PC-3 (cell line): ENCODE data around the gene ENOSF1. TPM values are rescaled to one million over a fixed set of nuclear protein-coding genes. Genes with fewer than 3 reads are reported as not detected.
"Not testable (repeated sequence)": the region's sequence is repeated elsewhere in the genome, so short reads cannot be mapped to it uniquely, and the experiment has no call there.

Experiments used
- ATAC-seq: fragments of 200-7000 bp; cut with Tn5 transposase; 2 replicates; pipeline ENCODE4 v1.9.1; 2020; ENCODE audit warnings: mild to moderate bottlenecking, moderate library complexity
- BruUV-seq: library from RNA; stranded (reverse); fragments of 400-500 nt; replicated peaks from 2 replicates; lab custom pipeline; 2021; lab: Mats Ljungman, UMichigan
- CTCF ChIA-PET: fragments of 300-600 bp; sonication (Branson Sonifier 250); formaldehyde crosslinking; loops from one replicate; lab custom pipeline; 2022; ENCODE audit warnings: antibody characterized with exemption; lab: Charles Lee
- POLR2A ChIA-PET: fragments of 300-600 bp; sonication (Branson Sonifier 250); formaldehyde crosslinking; loops from one replicate; lab custom pipeline; 2022; ENCODE audit warnings: antibody characterized with exemption; ENCODE audit not compliant: unreplicated experiment; lab: Charles Lee
- DNase-seq: peaks from one replicate; pipeline ENCODE4 v3.0.0-alpha.2; 2015
- H2AFZ ChIP-seq: fragments of 300-600 bp; sonication (generic); 2 replicates; pipeline ENCODE4 v1.6.0; 2016; ENCODE audit warnings: antibody characterized with exemption, low read length
- H3F3A ChIP-seq: fragments of 300-600 bp; sonication (generic); one replicate; pipeline ENCODE4 v1.6.0; 2017; ENCODE audit warnings: antibody characterized with exemption, low read length, control low read depth, mild to moderate bottlenecking; ENCODE audit not compliant: unreplicated experiment
- H3K27ac ChIP-seq: fragments of 300-600 bp; sonication (generic); 2 replicates; pipeline ENCODE4 v1.5.1; 2016; ENCODE audit warnings: mild to moderate bottlenecking, low read length
- H3K27me3 ChIP-seq: fragments of 300-600 bp; sonication (generic); 2 replicates; pipeline ENCODE4 v1.6.1; 2016; ENCODE audit warnings: low read length, mixed read lengths
- H3K36me3 ChIP-seq: fragments of 300-600 bp; sonication (generic); 2 replicates; pipeline ENCODE4 v1.6.1; 2016; ENCODE audit warnings: low read depth, mixed run types, low read length, mixed read lengths
- H3K4me1 ChIP-seq: fragments of 300-600 bp; sonication (generic); 2 replicates; pipeline ENCODE4 v1.5.1; 2016; ENCODE audit warnings: low read length; ENCODE audit not compliant: insufficient read depth
- H3K4me2 ChIP-seq: fragments of 300-600 bp; sonication (generic); 2 replicates; pipeline ENCODE4 v1.6.0; 2016; ENCODE audit warnings: low read length
- H3K4me3 ChIP-seq: fragments of 300-600 bp; sonication (generic); 2 replicates; pipeline ENCODE4 v1.5.1; 2016; ENCODE audit warnings: mild to moderate bottlenecking, low read length, mixed read lengths
- H3K79me2 ChIP-seq: fragments of 300-600 bp; sonication (generic); 2 replicates; pipeline ENCODE4 v1.6.1; 2017; ENCODE audit warnings: low read length, mixed read lengths
- H3K9ac ChIP-seq: fragments of 300-600 bp; sonication (generic); 2 replicates; pipeline ENCODE4 v1.6.0; 2016; ENCODE audit warnings: mild to moderate bottlenecking, low read length
- H3K9me2 ChIP-seq: fragments of 300-600 bp; sonication (generic); replicated peaks from 2 replicates; pipeline ENCODE4 v1.6.1; 2016; ENCODE audit warnings: mixed run types, low read length, mixed read lengths
- H3K9me3 ChIP-seq: fragments of 300-600 bp; sonication (generic); 2 replicates; pipeline ENCODE4 v1.6.1; 2016; ENCODE audit warnings: low read length, mixed read lengths
- H4K20me1 ChIP-seq: fragments of 300-600 bp; sonication (generic); 2 replicates; pipeline ENCODE4 v1.6.1; 2016; ENCODE audit warnings: low read length, mixed read lengths
- CTCF ChIP-seq: fragments of 300-600 bp; sonication (generic); conservative IDR thresholded peaks from 2 replicates; pipeline ENCODE4 v1.5.1; 2017; ENCODE audit warnings: antibody characterized with exemption, low read depth, mild to moderate bottlenecking, low read length
- EZH2 ChIP-seq: fragments of 300-600 bp; sonication (generic); IDR thresholded peaks from one replicate; pipeline ENCODE4 v1.6.1; 2017; ENCODE audit warnings: antibody characterized with exemption, mild to moderate bottlenecking, low read length; ENCODE audit not compliant: unreplicated experiment
- EZH2phosphoT487 ChIP-seq: fragments of 300-600 bp; sonication (generic); IDR thresholded peaks from 2 replicates; pipeline ENCODE4 v1.6.1; 2018; ENCODE audit warnings: mild to moderate bottlenecking, antibody characterized with exemption, low read length, borderline replicate concordance
- intact Hi-C: fragments of 100-400 bp; cut with micrococcal nuclease; formaldehyde crosslinking; loops from 2 replicates; pipeline ENCODE4 v1.9.0; 2023
- total RNA-seq: library from RNA; depleted of rRNA; stranded (reverse); fragments of >200 nt; gene quantifications from 2 replicates; pipeline ENCODE4 v1.2.3, GENCODE V29; 2014

Gene ENOSF1
- total RNA-seq, 1 experiment from 2014 or later, result 44.2 TPM

GRCh38 chr18:730692-731091, 18.3 kb upstream of the ENOSF1 start:
- DNase-seq (no peak), ATAC-seq (no peak)
- Histone ChIP-seq H3K9me3 (no peaks in the 10 kb centered on the region), H3K36me3 (peaks cover 3% of the 10 kb centered on the region; the same call in 1 of the 2 replicates), H2AFZ (no peak overlapping the region), H4K20me1 (no peaks in the 10 kb centered on the region), H3K4me3 (no peak overlapping the region), H3K4me2 (no peak overlapping the region), H3K79me2 (no peaks in the 10 kb centered on the region), H3K9ac (no peak overlapping the region), H3K27me3 (no peaks in the 10 kb centered on the region), H3K9me2 (no peaks in the 10 kb centered on the region), H3K27ac (no peak overlapping the region), H3K4me1 (no peaks in the 10 kb centered on the region), H3F3A (no peaks in the 10 kb centered on the region)
- intact Hi-C loops, result loop anchor here (1.0 kb wide), 1 partner anchor 106 kb away; no protein-coding TSS in a partner anchor
- TF ChIP-seq EZH2 (no peak), CTCF (no peak), EZH2phosphoT487 (no peak)
- POLR2A ChIA-PET, result no interaction called here
- no TSS peak for BruUV-seq
- CTCF ChIA-PET, result no interaction called here

DNA sequence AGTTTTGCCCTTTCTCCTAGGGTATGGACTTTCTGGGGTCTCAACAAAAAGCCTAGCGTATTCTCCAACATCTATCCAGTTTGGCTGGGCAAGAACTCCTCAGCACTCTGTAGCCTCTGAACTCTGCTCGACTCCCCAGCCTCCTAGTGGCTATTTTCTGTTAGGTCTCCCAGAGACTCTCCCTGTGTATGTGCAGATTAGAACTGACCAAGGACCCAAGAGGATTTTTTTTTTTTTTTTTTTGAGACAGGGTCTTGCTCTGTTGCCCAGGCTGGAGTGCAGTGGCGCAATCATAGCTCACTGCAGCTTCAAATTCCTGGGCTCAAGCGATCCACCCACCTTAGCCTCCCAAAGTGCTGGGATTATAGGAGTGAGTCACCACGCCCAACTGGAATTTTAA, 17.7 kb upstream of the ENOSF1 start:
- peak; percentile 44 for DNase-seq
- H3K9me3 ChIP-seq, CTCF ChIA-PET, H3F3A ChIP-seq, POLR2A ChIA-PET, H3K79me2 ChIP-seq, H2AFZ ChIP-seq, H3K27ac ChIP-seq, BruUV-seq, H3K9ac ChIP-seq, H4K20me1 ChIP-seq, H3K4me2 ChIP-seq, H3K9me2 ChIP-seq, H3K4me3 ChIP-seq, H3K4me1 ChIP-seq, H3K27me3 ChIP-seq, H3K36me3 ChIP-seq: not testable (repeated sequence)
- peak; percentile 51 for TF ChIP-seq CTCF
- peak; percentile 88 for ATAC-seq
- intact Hi-C loops, result loop anchor here (1.0 kb wide), 1 partner anchor 106 kb away; no protein-coding TSS in a partner anchor

- no peaks in the 10 kb centered on the region for H3K9me2 ChIP-seq
- H3K27me3 ChIP-seq, result no peaks in the 10 kb centered on the region
- no peaks in the 10 kb centered on the region for H4K20me1 ChIP-seq
- intact Hi-C loops, result no loop called here
- H3K4me1 ChIP-seq, result no peaks in the 10 kb centered on the region
- H3K79me2 ChIP-seq, result no peaks in the 10 kb centered on the region
- H3K36me3 ChIP-seq, result peaks cover 9% of the 10 kb centered on the region; the same call in 1 of the 2 replicates
- H3K4me3 ChIP-seq, result no peak overlapping the region
- no peaks in the 10 kb centered on the region for H3F3A ChIP-seq
- ChIA-PET POLR2A (no interaction called here), CTCF (interaction anchor here (0.5 kb wide), 1 partner anchor 106 kb away, joined by 3 read pairs; no protein-coding TSS in a partner anchor)
- ATAC-seq, result no peak
- no peaks in the 10 kb centered on the region for H3K9me3 ChIP-seq
- TF ChIP-seq EZH2phosphoT487 (no peak), EZH2 (no peak), CTCF (no peak)
- no peak overlapping the region for H3K4me2 ChIP-seq
- DNase-seq, result no peak
- no peak overlapping the region for H3K9ac ChIP-seq
- no peak overlapping the region for H2AFZ ChIP-seq
- BruUV-seq, result no TSS peak
- no peak overlapping the region for H3K27ac ChIP-seq
These were observed 13.2 kb upstream of the ENOSF1 start for GRCh38 chr18:725646-726045.
